ENCODE results near the gene ALG14.

The ALG14 gene

GRCh38 chr1:94925004-94925403 lies 147.7 kb downstream of the ALG14 start:
- ChIA-PET POLR2A (interaction anchor here (0.6 to 2.4 kb wide), 4 partner anchors 18 to 117 kb away, joined by 3 to 15 read pairs (median 4); no protein-coding TSS in a partner anchor), CTCF (interaction anchor here (0.6 to 1.7 kb wide), 6 partner anchors 14 to 1673 kb away, joined by 3 to 15 read pairs (median 3); no protein-coding TSS in a partner anchor)
- Histone ChIP-seq H3K4me1 (ENCODE audit: control insufficient read depth, insufficient read depth, low read length) (peaks cover 27% of the 10 kb centered on the region), H3K9me3 (ENCODE audit: control insufficient read depth, insufficient read depth, low read depth, low read length) (no peaks in the 10 kb centered on the region), H3K27ac (ENCODE audit: extremely low read depth, low read depth, low read length) (no peak overlapping the region), H3K4me3 (ENCODE audit: low read depth, low read length) (peak overlapping the region; percentile 82), H3K36me3 (ENCODE audit: control insufficient read depth in 2 of 2, insufficient read depth in 1 of 2, low read length in 2 of 2) (no peaks in the 10 kb centered on the region)
- TF ChIP-seq ZNF785 (tag by site-specific recombination; IDR thresholded peaks at IDR 0.05) (no peak), HOXD13 (CRISPR knock-in tag; IDR thresholded peaks at IDR 0.05; ENCODE audit: borderline replicate concordance) (no peak), IKZF3 (tag by site-specific recombination; IDR thresholded peaks at IDR 0.05) (no peak), ZBTB11 (tag by site-specific recombination; conservative IDR thresholded peaks at IDR 0.05; ENCODE audit: low read depth) (peak; percentile 30; the same call in 1 of the 2 replicates), ZEB2 (tag by site-specific recombination; IDR thresholded peaks at IDR 0.05) (no peak)

Measured in HEK293 (cell line).